Measurements from ENCODE around the gene MAPK8. TPM values are rescaled to one million over a fixed set of nuclear protein-coding genes. Genes with fewer than 3 reads are reported as not detected.
A peak's percentile ranks its signal among the peaks of the same experiment; 100 is the strongest.

MAPK8 gene
- total RNA-seq, 1 experiment from 2014 or later, result 67.5 TPM

DNA sequence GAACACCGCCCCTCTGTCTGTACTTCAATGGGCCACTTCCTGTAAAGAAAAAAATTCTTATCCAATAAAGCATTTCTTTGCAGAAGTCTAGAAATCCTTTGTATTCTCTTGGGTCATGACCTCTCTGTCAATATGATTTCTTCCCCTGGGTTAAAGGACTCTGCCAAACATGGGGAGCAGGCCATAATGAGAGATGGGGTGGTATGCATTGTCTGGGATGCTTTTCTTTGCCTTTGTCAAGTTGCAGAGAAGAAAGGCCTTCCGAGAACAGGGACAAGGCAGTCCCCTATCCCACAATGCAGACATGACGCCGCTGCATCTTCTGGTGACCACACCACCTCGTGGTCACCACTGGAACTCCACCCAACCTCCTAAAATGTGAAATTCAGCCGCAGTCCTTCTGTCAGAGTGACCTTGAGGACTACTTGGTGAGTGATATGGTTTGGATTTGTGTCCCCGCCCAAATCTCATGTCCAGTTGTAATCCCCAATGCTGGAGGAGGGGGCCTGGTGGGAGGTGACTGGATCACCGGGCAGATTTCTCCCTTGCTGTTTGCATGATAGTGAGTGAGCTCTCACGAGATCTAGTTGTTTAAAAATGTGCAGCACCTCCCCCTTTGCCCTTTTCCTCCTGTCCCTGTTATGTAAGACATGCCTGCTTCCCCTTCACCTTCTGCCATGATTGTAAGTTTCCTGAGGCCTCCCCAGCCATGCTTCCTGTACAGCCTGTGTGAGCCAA lies 16.8 kb upstream of the MAPK8 start:
- no TSS peak for BruUV-seq (replicated peaks)
- H4K20me1 ChIP-seq (ENCODE audit: insufficient read depth), result no peaks in the 10 kb centered on the region
- TF ChIP-seq, protein P1, sequence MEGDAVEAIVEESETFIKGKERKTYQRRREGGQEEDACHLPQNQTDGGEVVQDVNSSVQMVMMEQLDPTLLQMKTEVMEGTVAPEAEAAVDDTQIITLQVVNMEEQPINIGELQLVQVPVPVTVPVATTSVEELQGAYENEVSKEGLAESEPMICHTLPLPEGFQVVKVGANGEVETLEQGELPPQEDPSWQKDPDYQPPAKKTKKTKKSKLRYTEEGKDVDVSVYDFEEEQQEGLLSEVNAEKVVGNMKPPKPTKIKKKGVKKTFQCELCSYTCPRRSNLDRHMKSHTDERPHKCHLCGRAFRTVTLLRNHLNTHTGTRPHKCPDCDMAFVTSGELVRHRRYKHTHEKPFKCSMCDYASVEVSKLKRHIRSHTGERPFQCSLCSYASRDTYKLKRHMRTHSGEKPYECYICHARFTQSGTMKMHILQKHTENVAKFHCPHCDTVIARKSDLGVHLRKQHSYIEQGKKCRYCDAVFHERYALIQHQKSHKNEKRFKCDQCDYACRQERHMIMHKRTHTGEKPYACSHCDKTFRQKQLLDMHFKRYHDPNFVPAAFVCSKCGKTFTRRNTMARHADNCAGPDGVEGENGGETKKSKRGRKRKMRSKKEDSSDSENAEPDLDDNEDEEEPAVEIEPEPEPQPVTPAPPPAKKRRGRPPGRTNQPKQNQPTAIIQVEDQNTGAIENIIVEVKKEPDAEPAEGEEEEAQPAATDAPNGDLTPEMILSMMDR (conservative IDR thresholded peaks at IDR 0.05), result peak; percentile 94
- TF ChIP-seq EZH2 (IDR thresholded peaks at IDR 0.05; ENCODE audit: low read depth), result no peak
- intact Hi-C loops (cut with micrococcal nuclease; ENCODE audit: unreplicated experiment), result loop anchor here (1.0 to 2.0 kb wide), 4 partner anchors 17 to 74 kb away; partner anchors contain the start of gene MAPK8
- peak; percentile 50 to 65 for DNase-seq
- no peak overlapping the region for H2AFZ ChIP-seq
- no peaks in the 10 kb centered on the region for H3K36me3 ChIP-seq (ENCODE audit: low read depth)
- H3K9me3 ChIP-seq (ENCODE audit: insufficient read depth, low read depth), result no peaks in the 10 kb centered on the region
- H3K79me2 ChIP-seq (ENCODE audit: low read depth), result no peaks in the 10 kb centered on the region
- no peak overlapping the region for H3K4me2 ChIP-seq
- POLR2A ChIA-PET (ENCODE audit: unreplicated experiment), result no interaction called here
- CTCF ChIA-PET, result no interaction called here
- H3K9me2 ChIP-seq (ENCODE audit: insufficient read depth), result no peaks in the 10 kb centered on the region
- peaks cover 15% of the 10 kb centered on the region for H3K4me1 ChIP-seq (replicated peaks; ENCODE audit: insufficient read depth)
- no peak overlapping the region for H3K4me3 ChIP-seq
- H3K27ac ChIP-seq, result no peak overlapping the region
- H3K27me3 ChIP-seq (ENCODE audit: insufficient read depth, low read depth), result peaks cover 20% of the 10 kb centered on the region
- peaks cover 4% of the 10 kb centered on the region; the same call in 1 of the 2 replicates for H3F3A ChIP-seq (ENCODE audit: insufficient read depth, low read depth)

DNA sequence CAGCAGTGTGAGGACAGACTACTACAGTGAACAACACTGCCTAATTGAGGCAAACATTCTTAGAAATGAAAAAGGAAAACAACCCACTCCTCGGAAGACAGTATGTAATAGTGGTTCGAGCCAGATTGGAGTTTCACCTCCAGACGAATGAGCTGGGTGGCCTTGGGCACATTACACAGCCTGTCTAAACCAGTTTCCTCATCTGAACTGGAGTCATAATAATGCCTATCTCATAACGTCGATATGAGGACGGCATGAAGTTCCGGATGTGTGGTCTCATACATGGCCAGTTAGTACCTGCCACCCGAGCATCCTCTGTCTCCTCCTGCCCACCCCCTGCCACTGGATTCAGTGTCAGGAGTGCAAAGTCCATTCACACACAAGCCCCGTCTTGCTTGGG lies 16.2 kb upstream of the MAPK8 start:
- Histone ChIP-seq H2AFZ (no peak overlapping the region), H3F3A (ENCODE audit: insufficient read depth, low read depth) (peaks cover 4% of the 10 kb centered on the region; the same call in 1 of the 2 replicates), H3K27me3 (ENCODE audit: insufficient read depth, low read depth) (peaks cover 14% of the 10 kb centered on the region), H3K9me2 (ENCODE audit: insufficient read depth) (no peaks in the 10 kb centered on the region), H3K36me3 (ENCODE audit: low read depth) (no peaks in the 10 kb centered on the region), H3K4me2 (no peak overlapping the region), H3K4me3 (no peak overlapping the region), H3K79me2 (ENCODE audit: low read depth) (no peaks in the 10 kb centered on the region), H3K4me1 (replicated peaks; ENCODE audit: insufficient read depth) (peaks cover 15% of the 10 kb centered on the region), H4K20me1 (ENCODE audit: insufficient read depth) (no peaks in the 10 kb centered on the region), H3K9me3 (ENCODE audit: insufficient read depth, low read depth) (no peaks in the 10 kb centered on the region), H3K27ac (no peak overlapping the region)
- CTCF ChIA-PET, result no interaction called here
- BruUV-seq (replicated peaks), result no TSS peak
- no peak for TF ChIP-seq EZH2 (IDR thresholded peaks at IDR 0.05; ENCODE audit: low read depth)
- TF ChIP-seq, protein P1 (conservative IDR thresholded peaks at IDR 0.05), result no peak
- POLR2A ChIA-PET (ENCODE audit: unreplicated experiment), result no interaction called here
- DNase-seq, result no peak
- intact Hi-C loops (cut with micrococcal nuclease; ENCODE audit: unreplicated experiment), result no loop called here

DNA sequence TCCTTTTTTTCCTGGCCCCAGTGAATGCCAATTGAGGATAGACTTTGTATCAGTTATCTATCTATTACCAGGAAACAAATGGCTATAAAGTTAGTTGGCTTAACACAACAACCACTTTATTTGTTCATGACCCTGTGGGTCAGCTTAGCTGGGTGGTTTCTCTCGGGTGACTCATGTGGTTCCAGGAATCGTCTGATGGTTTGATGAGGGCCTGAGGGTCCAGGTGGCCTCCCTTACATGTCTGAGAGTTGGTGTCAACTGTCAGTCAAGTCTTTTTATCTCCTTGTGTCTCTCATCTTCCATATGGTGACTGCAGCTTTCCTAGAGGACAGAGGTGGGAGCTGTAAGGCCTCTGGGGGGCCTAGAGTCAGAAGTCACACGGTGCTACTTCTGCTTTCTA lies 15.3 kb upstream of the MAPK8 start:
- BruUV-seq (replicated peaks), result no TSS peak
- H3K4me1 ChIP-seq (replicated peaks; ENCODE audit: insufficient read depth), result peaks cover 15% of the 10 kb centered on the region
- peaks cover 4% of the 10 kb centered on the region; the same call in 1 of the 2 replicates for H3F3A ChIP-seq (ENCODE audit: insufficient read depth, low read depth)
- TF ChIP-seq EZH2 (IDR thresholded peaks at IDR 0.05; ENCODE audit: low read depth), result no peak
- TF ChIP-seq, protein P1 (conservative IDR thresholded peaks at IDR 0.05), result no peak
- intact Hi-C loops (cut with micrococcal nuclease; ENCODE audit: unreplicated experiment), result no loop called here
- no peaks in the 10 kb centered on the region for H3K9me3 ChIP-seq (ENCODE audit: insufficient read depth, low read depth)
- no peaks in the 10 kb centered on the region for H4K20me1 ChIP-seq (ENCODE audit: insufficient read depth)
- H3K27me3 ChIP-seq (ENCODE audit: insufficient read depth, low read depth), result 0 out of 2 replicates have a peak, but pooled peaks cover 5% of the 10 kb centered on the region
- H3K4me3 ChIP-seq, result no peak overlapping the region
- no peak overlapping the region for H2AFZ ChIP-seq
- no peak for DNase-seq
- ChIA-PET CTCF (interaction anchor here (0.7 kb wide), 1 partner anchor 40 kb away, joined by 3 read pairs; no protein-coding TSS in a partner anchor), POLR2A (ENCODE audit: unreplicated experiment) (no interaction called here)
- H3K4me2 ChIP-seq, result no peak overlapping the region
- no peaks in the 10 kb centered on the region for H3K9me2 ChIP-seq (ENCODE audit: insufficient read depth)
- H3K27ac ChIP-seq, result no peak overlapping the region
- no peaks in the 10 kb centered on the region for H3K79me2 ChIP-seq (ENCODE audit: low read depth)
- H3K36me3 ChIP-seq (ENCODE audit: low read depth), result no peaks in the 10 kb centered on the region

All from PC-9 (cell line).